Brain microvascular endothelial cell (primary cell): ENCODE measurements around the gene C8A.

Source experiments
- DNase-seq: peaks from one replicate; pipeline ENCODE4 v3.0.0-alpha.2; 2020
- H3K27ac ChIP-seq: fragments of 250-450 bp; sonication (Bioruptor Pico); 2 replicates; pipeline ENCODE4 v1.5.1; 2020; ENCODE audit warnings: mild to moderate bottlenecking, moderate library complexity
- H3K27me3 ChIP-seq: fragments of 250-450 bp; sonication (Bioruptor Pico); replicated peaks from 2 replicates; pipeline ENCODE4 v1.5.1; 2020; ENCODE audit warnings: mild to moderate bottlenecking
- H3K36me3 ChIP-seq: fragments of 250-450 bp; sonication (Bioruptor Pico); replicated peaks from 2 replicates; pipeline ENCODE4 v1.5.1; 2020; ENCODE audit warnings: mild to moderate bottlenecking
- H3K4me3 ChIP-seq: 2 replicates; pipeline ENCODE4 v1.5.1; 2011; ENCODE audit warnings: low read depth, mild to moderate bottlenecking, control low read depth, low read length, moderate library complexity
- in situ Hi-C: cut with HindIII; loops from 2 replicates; pipeline ENCODE4 v1.10.0; 2017; ENCODE audit warnings: low sequenced_read_pairs, low pct_ligation_motif_present
- TF ChIP-seq, protein P1 (sequence below): IDR thresholded peaks from 2 replicates; pipeline ENCODE4 v1.5.1; 2011; ENCODE audit warnings: low read depth, mild to moderate bottlenecking, moderate library complexity, low read length, control low read depth, inconsistent platforms; ENCODE audit errors: missing control alignments

C8A gene

DNA sequence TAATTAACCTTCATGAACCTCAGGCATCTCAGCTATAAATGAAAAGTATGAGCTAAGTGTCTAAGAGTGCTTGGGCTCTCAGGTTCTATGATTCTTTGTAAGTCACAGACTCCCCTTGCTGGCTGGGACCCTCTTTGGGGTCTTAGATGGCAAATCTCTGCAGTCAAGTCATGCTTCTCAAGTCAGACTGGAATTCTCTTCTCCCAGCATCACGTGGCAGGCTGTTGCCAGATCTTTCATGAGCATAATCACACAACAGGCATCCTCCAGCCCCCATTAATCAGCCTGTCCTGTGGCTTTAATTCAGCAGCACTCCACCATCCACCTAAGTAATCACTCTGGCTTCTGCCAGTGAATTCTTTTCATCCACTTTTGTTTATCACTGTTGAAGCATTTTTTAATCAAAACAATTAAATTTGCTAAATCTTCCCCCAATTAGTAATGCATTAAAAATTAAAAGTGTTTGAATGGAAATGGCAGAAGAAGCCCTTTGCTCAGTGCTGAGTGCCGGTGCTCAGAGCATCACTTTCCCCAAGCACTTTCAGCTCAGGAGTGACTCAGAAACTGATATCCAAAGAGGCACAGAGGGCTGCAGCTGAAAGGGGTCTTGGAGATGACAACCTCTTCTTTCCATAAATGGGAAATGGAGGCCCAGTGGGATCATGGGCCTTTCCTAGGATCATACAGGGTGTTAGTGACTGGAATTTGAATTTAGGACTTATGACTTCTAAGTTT is 50.2 kb downstream of the C8A start:
- Histone ChIP-seq H3K27me3 (no peaks in the 10 kb centered on the region), H3K27ac (no peak overlapping the region), H3K36me3 (no peaks in the 10 kb centered on the region), H3K4me3 (no peak overlapping the region)
- no peak for DNase-seq
- in situ Hi-C loops: no loop called here
- TF ChIP-seq, protein P1, sequence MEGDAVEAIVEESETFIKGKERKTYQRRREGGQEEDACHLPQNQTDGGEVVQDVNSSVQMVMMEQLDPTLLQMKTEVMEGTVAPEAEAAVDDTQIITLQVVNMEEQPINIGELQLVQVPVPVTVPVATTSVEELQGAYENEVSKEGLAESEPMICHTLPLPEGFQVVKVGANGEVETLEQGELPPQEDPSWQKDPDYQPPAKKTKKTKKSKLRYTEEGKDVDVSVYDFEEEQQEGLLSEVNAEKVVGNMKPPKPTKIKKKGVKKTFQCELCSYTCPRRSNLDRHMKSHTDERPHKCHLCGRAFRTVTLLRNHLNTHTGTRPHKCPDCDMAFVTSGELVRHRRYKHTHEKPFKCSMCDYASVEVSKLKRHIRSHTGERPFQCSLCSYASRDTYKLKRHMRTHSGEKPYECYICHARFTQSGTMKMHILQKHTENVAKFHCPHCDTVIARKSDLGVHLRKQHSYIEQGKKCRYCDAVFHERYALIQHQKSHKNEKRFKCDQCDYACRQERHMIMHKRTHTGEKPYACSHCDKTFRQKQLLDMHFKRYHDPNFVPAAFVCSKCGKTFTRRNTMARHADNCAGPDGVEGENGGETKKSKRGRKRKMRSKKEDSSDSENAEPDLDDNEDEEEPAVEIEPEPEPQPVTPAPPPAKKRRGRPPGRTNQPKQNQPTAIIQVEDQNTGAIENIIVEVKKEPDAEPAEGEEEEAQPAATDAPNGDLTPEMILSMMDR: no peak

DNA sequence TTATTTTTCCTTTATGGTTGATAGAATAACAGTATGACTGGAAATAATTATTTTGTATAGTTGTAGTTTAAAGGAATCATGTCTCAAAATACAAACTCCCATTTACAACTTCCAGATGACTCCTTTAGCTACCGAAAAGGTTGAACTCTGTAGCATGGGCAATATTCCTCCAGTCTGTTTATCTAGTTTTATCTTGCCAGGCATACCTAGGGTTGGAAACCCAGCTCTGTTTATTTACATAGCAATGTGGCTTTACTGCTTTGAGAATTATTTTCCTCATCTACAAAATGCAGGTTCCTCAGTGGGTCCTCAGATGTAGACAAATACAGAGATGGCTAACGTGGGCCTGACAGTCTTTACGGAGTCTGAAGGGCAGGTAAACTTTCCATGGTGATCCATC is 51.1 kb downstream of the C8A start:
- in situ Hi-C loops: no loop called here
- Histone ChIP-seq H3K4me3 (no peak overlapping the region), H3K36me3 (no peaks in the 10 kb centered on the region), H3K27ac (no peak overlapping the region), H3K27me3 (no peaks in the 10 kb centered on the region)
- TF ChIP-seq, protein P1: no peak
- no peak for DNase-seq

DNA sequence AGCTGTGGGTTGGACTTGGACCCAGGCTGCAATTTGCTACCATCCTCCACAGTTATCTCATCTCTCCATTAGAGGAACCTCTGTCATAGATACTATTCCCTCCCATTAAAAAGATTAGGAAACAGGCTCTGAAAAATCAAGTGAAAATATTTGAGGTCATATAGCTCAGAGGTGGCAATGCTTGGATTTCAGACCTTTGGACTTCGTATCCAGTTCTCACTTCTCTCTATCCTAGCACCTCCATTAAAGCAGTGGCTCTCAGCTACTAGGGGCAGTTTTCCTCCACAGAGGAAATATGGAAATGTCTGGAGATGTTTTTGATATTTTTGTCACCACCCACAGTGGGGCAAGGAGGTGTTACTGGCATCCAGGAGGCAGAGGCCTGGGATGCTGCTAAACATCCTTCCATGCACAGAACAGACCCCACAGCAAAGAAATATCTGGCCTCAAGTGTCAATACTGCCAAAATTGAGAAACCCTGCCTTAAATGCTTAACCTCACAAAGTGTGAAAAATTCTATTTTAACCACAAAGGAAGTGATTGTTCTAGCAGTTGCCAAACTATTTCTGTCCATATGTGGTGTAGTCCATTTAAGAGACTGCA is 54.1 kb downstream of the C8A start:
- no peak for DNase-seq
- in situ Hi-C loops: no loop called here
- TF ChIP-seq, protein P1: no peak
- Histone ChIP-seq H3K4me3 (no peak overlapping the region), H3K27me3 (no peaks in the 10 kb centered on the region), H3K36me3 (no peaks in the 10 kb centered on the region), H3K27ac (no peak overlapping the region)

DNA sequence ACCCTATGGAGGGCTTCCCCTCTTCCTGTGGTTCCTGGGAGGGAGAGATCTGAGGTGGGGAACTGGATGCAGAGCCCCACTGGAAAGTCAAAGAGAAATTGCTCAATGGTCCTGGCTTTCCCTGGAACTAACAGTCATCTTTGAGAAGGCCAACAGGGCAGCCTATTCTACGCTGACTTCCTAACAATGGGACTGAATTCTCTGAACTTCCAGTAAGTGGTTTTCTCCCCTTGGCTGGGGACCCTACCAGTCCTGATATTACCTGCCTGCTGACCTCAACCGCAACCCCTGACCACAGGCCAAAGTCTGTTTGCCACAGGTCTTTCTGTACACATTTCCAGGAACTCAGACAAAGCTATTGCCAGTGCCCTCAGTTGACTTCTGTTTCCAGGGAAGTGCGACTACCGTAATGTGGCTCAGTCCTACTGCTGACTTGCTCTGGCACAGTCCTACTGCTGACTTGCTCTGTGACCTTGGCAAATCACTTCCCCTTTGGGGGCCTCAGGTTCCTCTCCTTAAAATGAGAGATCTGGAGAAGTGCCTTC is 55.9 kb downstream of the C8A start:
- in situ Hi-C loops: no loop called here
- DNase-seq: no peak
- no peaks in the 10 kb centered on the region for H3K36me3 ChIP-seq
- no peak overlapping the region for H3K4me3 ChIP-seq
- no peak overlapping the region for H3K27ac ChIP-seq
- TF ChIP-seq, protein P1: no peak
- no peaks in the 10 kb centered on the region for H3K27me3 ChIP-seq

DNA sequence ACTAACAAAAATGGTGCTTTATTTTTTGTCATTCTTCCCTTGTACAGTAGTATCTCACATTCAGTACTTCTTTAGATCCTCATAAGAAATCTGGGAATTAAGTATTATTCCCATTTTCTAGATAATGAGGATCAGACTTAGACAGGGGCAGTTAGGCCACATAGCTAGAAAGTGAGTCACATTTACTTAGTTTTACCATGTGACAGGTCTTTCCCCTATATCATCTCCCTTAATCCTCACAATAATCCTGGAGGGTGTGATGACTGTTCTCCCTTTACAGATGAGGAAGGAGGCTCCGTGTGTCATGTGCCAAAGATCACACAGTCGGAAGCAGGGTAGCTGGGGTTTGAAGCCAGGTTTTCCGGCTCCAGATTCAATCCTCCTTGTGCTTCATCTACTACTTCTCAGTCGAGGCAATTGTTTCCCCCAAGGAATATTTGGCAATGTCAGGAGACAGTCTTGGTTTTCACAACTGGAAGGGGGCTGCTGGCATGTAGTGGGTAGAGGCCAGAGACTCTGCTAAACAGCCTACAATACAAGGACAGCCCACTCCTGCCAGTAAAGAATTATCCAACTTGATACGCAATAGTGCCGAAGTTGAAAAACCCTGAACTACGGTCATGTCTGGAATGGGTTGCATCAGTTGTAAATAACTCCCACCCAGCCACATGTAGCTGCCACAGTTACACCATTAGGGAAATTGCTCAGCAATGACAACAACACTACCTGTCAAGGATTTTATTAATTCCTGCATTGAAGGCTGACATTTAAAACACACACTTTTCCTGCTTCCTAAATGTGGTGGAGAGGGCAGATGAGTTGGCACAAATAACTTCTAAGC is 56.7 kb downstream of the C8A start:
- in situ Hi-C loops: no loop called here
- no peaks in the 10 kb centered on the region for H3K27me3 ChIP-seq
- TF ChIP-seq, protein P1: no peak
- H3K36me3 ChIP-seq: no peaks in the 10 kb centered on the region
- DNase-seq: no peak
- H3K27ac ChIP-seq: no peak overlapping the region
- H3K4me3 ChIP-seq: no peak overlapping the region
